Measurements from ENCODE around the gene TAS2R39.

The TAS2R39 gene

GRCh38 chr7:143216151-143216550 lies 32.9 kb downstream of the TAS2R39 start:
- no peak for DNase-seq (ENCODE audit: low read depth)

DNA sequence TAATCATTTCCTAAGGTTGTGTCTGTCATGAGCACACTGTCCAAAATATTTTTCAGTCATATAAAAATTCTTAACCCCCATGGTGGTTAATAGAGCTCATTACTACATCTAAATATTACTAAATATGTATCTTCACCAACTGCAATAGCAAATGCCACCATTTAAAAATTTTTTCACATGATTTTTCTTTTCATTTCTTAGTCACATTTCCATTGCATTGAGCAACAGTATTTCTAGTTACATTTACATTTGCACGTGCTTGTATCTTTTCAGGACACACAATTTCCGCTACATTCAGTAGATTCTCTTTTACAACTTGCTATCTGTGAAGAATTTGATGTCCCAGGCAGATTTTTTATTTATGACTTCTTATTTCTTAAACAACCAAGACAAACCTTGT lies 33.5 kb downstream of the TAS2R39 start:
- no peak for DNase-seq (ENCODE audit: low read depth)

DNA sequence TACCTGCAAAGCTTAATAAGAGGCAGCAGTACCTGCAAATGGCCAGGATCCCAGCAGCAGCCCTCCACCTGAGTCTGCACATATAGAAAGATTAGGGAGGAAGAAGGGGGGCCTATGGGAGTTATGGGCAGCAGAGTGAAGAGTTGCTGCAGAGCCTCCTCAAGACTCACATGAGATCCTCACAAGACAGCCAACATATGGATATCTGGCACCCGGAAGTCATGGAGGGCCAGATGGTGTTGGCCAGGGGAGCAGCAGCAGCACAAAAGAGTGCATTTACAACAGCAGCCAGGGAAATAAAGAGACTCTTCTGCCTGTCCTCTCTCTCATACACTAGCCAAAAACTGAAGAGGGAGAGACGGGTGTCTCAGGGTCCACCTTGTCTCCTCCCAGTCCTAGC lies 34.6 kb downstream of the TAS2R39 start:
- no peak for DNase-seq (ENCODE audit: low read depth)

DNA sequence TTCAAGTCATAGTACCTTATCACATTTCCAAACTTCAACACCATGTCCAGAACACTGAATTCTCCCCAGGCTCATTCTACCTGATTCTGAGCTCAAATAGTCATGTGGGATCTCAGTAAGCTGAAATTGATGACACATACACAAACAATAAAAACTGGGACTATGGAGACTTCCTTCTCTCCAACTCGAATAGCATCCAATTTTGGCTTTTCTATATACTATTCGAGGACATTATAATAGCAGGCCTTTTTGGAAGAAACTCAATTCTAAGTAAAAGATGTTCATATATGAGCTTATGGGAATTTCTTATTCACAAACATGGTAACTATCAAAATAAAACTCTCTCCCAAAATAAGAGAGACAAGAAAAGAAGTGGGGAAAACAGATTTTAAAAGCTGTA lies 38.1 kb downstream of the TAS2R39 start:
- no peak for DNase-seq (ENCODE audit: low read depth)

DNA sequence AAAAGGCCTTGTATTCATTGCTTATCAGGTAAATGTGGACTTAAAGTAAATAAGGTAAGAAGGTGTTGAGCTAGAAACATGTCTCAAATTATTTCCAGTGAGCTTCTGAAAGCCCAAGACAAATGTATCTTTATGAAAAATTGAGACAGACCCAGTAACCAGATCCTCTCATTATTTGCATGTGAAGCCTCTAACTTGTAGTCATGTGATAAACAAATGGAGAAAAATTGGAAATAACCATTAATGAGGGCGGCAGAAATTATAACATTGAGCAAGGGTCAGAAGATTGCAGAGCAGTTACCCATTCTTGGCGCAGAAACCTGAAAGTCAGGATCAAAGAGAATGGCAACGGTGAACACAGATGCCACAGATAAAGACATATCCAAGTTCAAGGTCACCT lies 38.5 kb downstream of the TAS2R39 start, which contains the start of gene TAS2R40:
TAS2R40 (plus strand) TSS at position 301 of the 400 bp plus-strand sequence; CDS start at position 343, 42 bp downstream.
- no peak for DNase-seq (ENCODE audit: low read depth)

DNA sequence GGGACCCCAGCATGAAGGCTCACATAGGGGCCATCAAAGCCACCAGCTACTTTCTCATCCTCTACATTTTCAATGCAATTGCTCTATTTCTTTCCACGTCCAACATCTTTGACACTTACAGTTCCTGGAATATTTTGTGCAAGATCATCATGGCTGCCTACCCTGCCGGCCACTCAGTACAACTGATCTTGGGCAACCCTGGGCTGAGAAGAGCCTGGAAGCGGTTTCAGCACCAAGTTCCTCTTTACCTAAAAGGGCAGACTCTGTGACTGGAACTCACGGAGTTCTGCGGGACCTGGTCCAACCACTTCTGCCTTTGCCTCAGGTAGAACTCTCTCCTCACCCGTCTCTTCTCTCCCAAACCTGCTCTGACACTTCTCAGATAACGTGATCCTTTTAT lies 39.6 kb downstream of the TAS2R39 start:
- no peak for DNase-seq (ENCODE audit: low read depth)

DNA sequence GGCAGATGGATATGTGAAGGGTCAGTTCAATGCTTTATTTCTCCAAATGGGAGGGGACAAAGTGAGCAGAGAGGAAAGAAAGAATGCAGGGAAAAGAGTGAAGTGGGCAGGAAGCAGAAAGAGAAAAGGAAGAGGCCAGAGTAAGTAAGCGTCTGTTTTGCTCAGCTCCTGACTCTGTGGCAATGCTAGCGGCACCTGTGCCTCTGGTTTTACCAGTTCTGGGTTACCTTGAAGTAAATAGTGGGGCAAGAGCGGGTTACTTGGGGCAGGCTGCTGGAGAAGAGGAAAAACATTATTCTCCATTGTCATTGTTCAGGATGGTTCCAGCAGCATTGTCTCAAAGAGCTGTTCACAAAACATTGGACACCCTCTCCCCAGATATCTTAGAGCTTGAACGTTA lies 40.6 kb downstream of the TAS2R39 start:
- no peak for DNase-seq (ENCODE audit: low read depth)

DNA sequence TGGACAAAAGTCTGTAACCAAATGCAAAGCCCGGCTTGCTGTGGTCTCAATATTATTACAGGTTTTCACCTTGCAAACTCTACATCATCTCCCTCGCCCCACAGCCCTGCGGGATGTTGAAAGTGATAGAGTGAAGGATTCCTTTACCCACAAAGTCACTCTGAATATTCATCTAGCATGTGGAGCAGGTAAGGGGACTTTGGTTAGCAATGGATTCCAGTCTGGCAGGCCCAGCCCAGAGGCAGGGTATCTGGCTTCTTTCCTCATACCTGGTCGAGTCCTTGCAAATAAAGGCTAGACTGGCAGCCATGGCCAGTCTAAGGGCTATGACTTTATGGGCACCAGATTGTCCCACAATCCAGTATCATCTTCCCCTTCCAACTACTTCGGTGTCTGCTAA lies 41.8 kb downstream of the TAS2R39 start:
- DNase-seq (ENCODE audit: low read depth) = no peak

- no peak for DNase-seq (ENCODE audit: low read depth)
Measured at GRCh38 chr7:143227806-143228205, 44.6 kb downstream of the TAS2R39 start.

GRCh38 chr7:143229054-143229790 lies 46.0 kb downstream of the TAS2R39 start:
- DNase-seq (ENCODE audit: low read depth) = no peak

DNA sequence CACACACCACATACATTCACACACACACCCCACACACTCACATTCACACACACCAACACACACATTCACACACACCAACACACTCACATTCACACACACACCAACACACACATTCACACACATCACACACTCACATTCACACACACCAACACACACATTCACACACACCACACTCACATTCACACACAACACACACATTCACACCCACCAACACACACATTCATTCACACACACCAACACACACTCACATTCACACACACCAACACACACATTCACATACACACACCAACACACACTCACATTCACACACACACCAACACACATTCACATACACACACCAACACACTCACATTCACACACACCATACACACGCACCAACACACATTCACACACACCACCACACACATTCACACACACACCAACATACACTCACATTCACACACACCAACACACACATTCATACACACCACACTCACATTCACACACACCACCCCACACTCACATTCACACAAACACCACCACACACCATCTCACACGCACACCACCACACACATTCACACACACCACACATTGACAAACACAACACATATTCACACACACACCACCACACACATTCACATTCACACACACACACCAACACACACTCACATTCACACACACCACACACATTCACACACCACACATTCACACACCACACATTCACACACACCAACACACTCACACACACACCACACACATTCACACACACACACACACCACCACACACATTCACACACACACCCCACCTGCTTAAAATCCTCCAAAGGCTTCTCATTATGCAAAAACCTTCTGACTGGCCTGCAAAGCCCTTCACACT lies 47.6 kb downstream of the TAS2R39 start:
- no peak for DNase-seq (ENCODE audit: low read depth)
